C1 segment of cervical spinal cord (tissue), 14 donors: ENCODE measurements around the gene ADD1.
"Not testable (repeated sequence)": the region's sequence is repeated elsewhere in the genome, so short reads cannot be mapped to it uniquely, and the experiment has no call there.

ENCODE experiments used
- DNase-seq, 14 donors: peaks; one replicate each; lab custom pipeline; 2025; lab: John Stamatoyannopoulos, UW

ADD1 gene

DNA sequence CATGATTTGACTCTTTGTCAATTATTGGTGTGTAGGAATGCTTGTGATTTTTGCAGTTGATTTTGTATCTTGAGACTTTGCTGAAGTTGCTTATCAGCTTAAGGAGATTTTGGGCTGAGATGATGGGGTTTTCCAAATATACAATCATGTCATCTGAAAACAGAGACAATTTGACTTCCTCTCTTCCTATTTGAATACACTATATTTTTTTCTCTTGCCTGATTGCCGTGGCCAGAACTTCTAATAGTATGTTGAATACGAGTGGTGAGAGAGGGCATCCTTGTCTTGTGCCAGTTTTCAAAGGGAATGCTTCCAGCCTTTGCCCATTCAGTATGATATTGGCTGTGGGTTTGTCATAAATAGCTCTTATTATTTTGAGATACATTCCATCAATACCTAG, 74.7 kb downstream of the ADD1 start:
- not testable (repeated sequence) for DNase-seq

DNA sequence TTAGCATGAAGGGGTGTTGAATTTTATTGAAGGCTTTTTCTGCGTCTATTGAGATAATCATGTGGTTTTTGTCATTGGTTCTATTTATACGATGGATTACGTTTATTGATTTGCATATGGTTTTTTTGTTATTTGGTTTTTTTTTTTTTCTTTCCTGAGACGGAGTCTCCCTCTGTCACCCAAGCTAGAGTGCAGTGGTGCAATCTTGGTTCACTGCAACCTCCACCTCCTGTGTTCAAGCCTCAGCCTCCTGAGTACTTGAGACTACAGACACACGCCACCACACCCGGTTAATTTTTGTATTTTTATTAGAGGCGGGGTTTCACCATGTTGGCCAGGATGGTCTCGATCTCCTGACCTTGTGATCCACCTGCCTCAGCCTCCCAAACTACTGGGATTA, 75.1 kb downstream of the ADD1 start:
- DNase-seq = not testable (repeated sequence)

- DNase-seq = not testable (repeated sequence)
Measured at GRCh38 chr4:2922453-2923101, 78.9 kb downstream of the ADD1 start.

DNA sequence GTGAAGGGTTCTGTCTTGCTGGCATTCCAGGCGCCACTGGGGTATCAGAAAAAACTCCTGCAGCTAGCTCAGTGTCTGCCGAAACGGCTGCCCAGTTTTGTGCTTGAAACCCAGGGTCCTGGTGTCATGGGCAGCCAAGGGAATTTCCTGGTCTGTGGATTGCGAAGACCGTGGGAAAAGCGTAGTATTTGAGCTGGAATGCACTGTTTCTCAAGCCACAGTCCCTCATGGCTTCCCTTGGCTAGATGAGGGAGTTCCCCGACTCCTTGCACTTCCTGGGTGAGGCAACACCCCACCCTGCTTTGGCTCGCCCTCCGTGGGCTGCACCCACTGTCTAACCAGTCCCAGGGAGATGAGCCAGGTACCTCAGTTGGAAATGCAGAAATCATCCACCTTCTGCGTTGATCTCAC, 79.5 kb downstream of the ADD1 start:
- DNase-seq = no peak

DNA sequence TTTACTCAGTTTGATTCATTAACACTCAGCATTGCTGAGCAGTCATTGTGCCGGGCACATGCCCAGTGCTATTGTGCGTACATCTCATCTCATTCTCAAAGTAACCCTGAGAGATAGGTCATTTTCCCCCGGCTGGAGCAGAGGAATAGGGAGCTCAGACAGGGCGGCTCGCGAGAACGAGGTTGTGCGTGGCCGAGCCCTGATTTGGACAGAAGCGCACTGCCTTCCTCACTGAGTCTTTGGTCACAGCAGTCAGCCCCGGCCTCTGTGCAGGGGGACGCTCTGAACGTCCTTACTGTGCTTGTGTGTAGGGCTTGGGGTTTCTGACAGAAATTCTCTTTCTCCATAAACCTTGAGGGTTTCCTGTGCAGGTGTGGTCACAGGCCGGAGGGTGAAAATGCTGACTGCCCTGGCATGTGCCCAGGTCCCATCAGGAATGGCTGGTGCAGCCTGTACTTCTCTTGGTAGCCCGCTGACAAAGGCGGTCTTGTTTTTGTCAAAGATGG, 80.1 kb downstream of the ADD1 start:
- DNase-seq = peak in 2 of 14 donors; percentile 29 to 66

DNA sequence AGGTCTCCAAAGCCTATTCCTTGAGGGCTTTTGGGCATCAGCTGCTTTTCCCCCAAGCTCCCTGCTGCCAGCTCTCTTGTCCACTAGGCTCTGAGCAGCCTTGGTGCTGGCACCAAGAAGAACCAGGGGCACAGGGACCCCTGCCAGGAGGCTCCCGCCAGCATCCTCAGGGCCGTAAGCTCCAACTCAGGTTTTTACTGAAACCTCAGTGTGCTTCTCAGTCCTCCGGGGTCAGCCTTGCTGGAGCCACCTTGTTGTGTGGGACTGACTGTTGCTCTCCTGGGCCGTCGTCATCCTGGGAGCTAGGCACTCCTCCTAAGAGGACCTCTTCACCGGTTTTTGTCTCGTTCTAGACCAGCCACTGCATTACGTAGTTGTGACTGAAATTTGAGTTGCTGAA, 80.6 kb downstream of the ADD1 start:
- DNase-seq = peak in 1 of 14 donors; percentile 66

DNA sequence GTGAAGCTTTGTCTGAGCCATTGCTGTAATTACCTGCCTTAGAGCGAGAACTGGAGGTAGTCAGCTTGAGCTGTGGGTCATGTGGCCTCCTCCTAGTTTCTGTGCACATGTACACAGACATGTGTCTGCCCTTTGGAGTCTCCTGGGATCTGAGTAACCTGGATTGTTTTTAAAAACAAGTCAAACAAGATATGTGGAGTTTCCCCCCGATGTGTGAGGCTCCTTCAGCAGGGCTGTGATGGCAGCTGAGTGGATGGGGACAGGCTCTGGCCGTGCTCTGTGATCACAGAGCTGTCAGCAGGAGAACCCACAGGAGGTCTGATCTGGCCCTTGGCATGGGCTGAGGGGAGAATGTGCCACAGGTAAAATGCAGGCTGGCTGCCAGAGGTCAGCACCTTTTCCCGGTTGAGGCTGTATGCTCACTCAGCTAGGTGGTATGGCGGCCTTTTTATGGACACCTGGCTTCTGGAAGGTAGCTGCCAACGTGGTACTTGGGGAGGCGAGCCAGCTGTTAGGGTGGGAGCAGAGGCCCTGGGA, 81.2 kb downstream of the ADD1 start:
- DNase-seq = peak in 1 of 14 donors; percentile 72

GRCh38 chr4:2925496-2925895, 81.9 kb downstream of the ADD1 start:
- DNase-seq = no peak

- no peak for DNase-seq
Measured at GRCh38 chr4:2925931-2926860, 82.6 kb downstream of the ADD1 start.

DNA sequence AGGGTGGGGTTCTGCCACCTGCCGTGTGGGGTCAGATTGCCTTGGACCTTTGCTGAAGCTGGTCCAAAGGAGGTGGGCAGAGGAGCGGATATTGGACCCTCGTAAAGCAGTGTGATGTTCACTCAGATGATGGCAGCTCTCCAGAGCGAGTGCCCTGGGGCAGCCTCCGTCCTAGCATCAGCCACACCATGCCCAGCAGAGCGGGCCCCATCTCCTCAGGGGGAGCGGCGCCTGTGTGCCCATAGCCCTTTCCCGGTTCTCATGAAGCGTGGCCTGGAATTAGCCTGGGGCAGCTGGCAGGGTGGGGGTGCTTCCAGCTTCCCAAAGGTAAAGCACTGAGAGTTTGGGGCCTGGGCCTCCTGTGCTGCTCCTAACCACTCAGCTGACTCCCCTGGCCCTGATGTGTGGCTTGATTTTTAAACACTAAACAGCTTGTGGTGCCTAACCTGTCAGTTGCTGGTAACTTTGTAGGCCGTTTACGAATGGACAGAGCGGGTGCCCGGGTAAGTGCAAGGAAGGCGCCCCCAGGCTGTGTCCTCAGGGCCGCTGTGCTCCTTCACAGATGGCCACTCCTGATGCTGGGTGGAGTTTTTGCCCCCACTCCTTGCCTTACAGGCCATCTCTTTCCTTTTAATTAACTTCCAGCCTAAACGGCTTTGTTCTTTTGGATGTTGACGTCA, 83.5 kb downstream of the ADD1 start:
- no peak for DNase-seq

GRCh38 chr4:2927696-2928075, 84.0 kb downstream of the ADD1 start:
- no peak for DNase-seq

GRCh38 chr4:2928242-2929176, 84.9 kb downstream of the ADD1 start:
- no peak for DNase-seq

DNA sequence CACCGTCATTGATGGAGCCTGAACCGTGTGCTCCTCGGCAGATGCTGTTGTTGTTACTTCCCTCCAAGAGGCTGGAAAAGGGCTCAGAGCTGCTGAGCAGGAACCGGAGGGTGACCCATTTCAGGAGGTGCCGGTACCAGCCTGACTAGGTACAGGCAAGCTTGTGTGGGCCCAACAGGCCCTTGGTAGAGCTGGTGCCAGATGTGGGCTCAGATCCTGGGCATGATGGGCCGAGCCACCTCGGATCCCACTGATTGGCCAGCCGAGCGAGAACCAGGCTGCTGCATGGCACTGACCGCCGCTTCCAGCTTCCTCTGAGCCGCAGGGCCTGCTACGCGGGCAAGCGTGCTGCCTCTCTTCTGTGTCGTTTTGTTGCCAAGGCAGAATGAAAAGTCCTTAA, 85.8 kb downstream of the ADD1 start:
- no peak for DNase-seq

GRCh38 chr4:2930135-2930757, 86.6 kb downstream of the ADD1 start:
- peak in 1 of 14 donors; percentile 20 for DNase-seq

DNA sequence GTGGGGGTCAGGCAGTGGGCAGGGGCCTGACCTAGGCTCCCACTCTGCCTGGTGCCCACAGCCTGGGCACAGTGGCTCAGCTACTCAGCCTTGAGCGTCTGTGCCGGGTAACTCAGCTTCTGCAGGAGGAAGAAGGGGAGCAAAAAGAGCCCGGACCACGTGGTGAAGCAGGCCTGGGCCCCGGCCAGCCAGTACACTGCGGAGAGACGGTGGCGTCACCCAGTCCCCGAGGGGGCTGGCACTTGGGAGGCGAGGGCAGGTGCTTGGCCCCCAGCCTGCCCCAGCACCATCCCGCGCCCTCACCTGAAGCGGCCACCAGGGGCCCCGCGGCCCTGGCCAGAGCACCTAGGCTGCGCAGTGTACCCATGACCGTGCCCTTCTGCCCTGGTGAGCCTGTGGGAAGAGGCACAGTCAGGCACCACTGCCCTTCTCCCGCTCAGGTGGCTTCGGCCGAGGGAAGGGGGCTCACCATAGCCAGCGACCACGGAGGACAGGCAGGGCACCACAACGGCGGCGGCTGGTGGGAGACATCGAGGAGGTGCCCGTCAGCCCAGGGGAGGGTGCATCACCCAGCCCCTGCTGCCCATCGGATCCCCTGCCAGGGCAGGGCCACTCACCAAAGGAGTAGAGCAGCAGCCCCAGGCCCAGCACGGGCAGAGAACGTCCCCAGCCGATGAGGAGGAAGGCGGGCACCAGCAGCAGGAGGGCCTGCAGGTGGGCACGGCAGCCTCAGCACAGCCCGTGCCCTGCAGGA, 87.3 kb downstream of the ADD1 start:
- DNase-seq = peak in 6 of 14 donors; percentile 22 to 51 (median 34)

DNA sequence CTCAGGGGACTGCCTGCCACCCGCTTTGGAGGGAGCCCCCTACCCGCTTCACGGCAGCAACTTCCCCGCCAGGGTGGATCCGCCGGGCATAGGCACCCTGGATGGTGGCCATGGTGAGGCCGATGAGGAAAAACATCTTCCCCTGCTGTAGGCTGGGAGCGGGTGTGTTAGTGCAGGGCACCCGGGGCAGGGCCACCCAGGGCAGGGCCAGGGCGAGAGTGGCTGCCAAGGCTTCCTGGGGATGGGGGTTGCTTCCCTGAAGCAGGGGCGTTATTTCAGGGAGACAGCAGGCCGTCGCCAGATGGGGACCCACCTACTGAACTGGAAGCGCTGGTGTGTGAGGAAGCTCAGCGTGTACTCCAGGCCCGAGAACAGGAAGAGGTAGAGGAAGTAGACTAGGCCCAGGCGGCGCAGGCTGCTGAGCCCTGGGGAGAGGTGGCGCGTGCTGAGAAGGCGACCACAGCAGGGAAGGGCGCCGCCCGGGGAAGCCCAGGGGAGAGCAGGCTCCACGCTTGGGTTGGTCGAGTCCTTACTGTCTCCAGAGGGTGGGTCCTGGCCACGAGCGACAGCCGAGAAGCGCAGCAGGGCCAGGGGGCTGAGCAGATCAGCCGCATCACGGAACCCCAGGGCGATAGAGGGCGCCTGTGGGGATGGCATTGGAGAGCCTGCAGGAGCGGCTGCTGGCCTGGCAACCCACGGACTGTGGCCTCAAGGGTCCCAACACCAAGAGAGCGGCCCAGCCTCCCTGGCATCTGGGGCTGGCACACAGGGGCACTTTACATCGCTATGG, 88.1 kb downstream of the ADD1 start:
- peak in 5 of 14 donors; percentile 16 to 55 (median 27) for DNase-seq

GRCh38 chr4:2932321-2932950, 88.8 kb downstream of the ADD1 start:
- DNase-seq = no peak

DNA sequence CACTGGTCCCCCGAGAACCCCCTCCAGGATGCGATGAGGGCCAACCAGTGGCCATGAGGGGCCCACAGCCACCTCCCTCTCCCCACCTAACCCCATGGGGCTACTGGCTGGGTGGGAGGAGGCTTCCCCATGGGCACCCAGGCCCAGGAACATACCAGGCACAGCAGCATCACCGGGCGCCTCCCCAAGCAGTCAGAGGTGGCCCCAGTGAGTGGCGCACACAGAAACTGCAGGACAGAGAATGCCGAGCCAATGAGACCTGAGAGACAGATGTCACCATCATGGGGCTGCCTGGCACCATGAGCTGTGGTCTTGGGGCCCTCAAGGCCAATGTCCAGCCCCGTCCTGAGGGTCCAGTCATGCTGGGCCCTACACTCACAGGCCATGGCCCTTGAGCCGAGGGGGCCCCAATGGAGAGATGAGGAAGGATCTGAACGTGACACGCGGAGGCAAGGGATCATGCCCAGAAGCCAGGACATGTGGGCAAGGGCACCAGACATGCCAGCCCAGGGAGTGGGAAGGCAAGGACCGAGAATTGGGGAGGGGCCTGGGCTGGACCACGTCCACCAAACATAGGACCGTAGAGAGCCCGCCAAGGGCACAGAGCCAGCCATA, 89.4 kb downstream of the ADD1 start:
- peak in 1 of 14 donors; percentile 39 for DNase-seq
